ENCODE data around the gene SRP68.
A peak's percentile ranks its signal among the peaks of the same experiment; 100 is the strongest.

SRP68 gene

GRCh38 chr17:76090517-76091129 lies 18.3 kb upstream of the SRP68 start:
- H3K27ac ChIP-seq = peak overlapping the region; percentile 13; the same call in 1 of the 2 replicates
- DNase-seq (ENCODE audit: low spot score) = no peak
- POLR2A ChIA-PET (ENCODE audit: low non-redundant PET) = no interaction called here
- CTCF ChIA-PET = interaction anchor here (0.5 kb wide), 1 partner anchor 13 kb away, joined by 10 read pairs; no protein-coding TSS in a partner anchor
- TF ChIP-seq CTCF (conservative IDR thresholded peaks at IDR 0.05; ENCODE audit: low read depth) = no peak

- no peak for DNase-seq (ENCODE audit: low spot score)
- ChIA-PET CTCF (interaction anchor here (0.5 kb wide), 1 partner anchor 12 kb away, joined by 10 read pairs; no protein-coding TSS in a partner anchor), POLR2A (ENCODE audit: low non-redundant PET) (no interaction called here)
- no peak for TF ChIP-seq CTCF (conservative IDR thresholded peaks at IDR 0.05; ENCODE audit: low read depth)
- peak overlapping the region; percentile 13; the same call in 1 of the 2 replicates for H3K27ac ChIP-seq
These were observed 17.6 kb upstream of the SRP68 start for GRCh38 chr17:76089680-76090516.

- no peak overlapping the region for H3K27ac ChIP-seq
- no peak for TF ChIP-seq CTCF (conservative IDR thresholded peaks at IDR 0.05; ENCODE audit: low read depth)
- ChIA-PET POLR2A (ENCODE audit: low non-redundant PET) (interaction anchor here (0.6 kb wide), 1 partner anchor 11 kb away, joined by 5 read pairs; no protein-coding TSS in a partner anchor), CTCF (interaction anchor here (1.2 kb wide), 1 partner anchor 93 kb away, joined by 3 read pairs; no protein-coding TSS in a partner anchor)
- DNase-seq (ENCODE audit: low spot score) = no peak
These were observed 16.7 kb upstream of the SRP68 start for GRCh38 chr17:76088868-76089576.

- ChIA-PET POLR2A (ENCODE audit: low non-redundant PET) (interaction anchor here (0.6 kb wide), 1 partner anchor 12 kb away, joined by 5 read pairs; no protein-coding TSS in a partner anchor), CTCF (interaction anchor here (1.2 kb wide), 1 partner anchor 94 kb away, joined by 3 read pairs; no protein-coding TSS in a partner anchor)
- no peak overlapping the region for H3K27ac ChIP-seq
- no peak for DNase-seq (ENCODE audit: low spot score)
- TF ChIP-seq CTCF (conservative IDR thresholded peaks at IDR 0.05; ENCODE audit: low read depth) = no peak
These were observed 15.9 kb upstream of the SRP68 start for GRCh38 chr17:76088041-76088867.

- POLR2A ChIA-PET (ENCODE audit: low non-redundant PET) = no interaction called here
- H3K27ac ChIP-seq = no peak overlapping the region
- DNase-seq (ENCODE audit: low spot score) = no peak
- TF ChIP-seq CTCF (conservative IDR thresholded peaks at IDR 0.05; ENCODE audit: low read depth) = no peak
- CTCF ChIA-PET = no interaction called here
These were observed 15.2 kb upstream of the SRP68 start for GRCh38 chr17:76087531-76087930.
